Mesothelial cell of epicardium (in vitro differentiated cells): ENCODE measurements around the gene NACC2. TPM values are rescaled to one million over a fixed set of nuclear protein-coding genes. Genes with fewer than 3 reads are reported as not detected.
A peak's percentile ranks its signal among the peaks of the same experiment; 100 is the strongest.

Source experiments
- DNase-seq, 2 experiments: peaks; one replicate each; pipeline ENCODE4 v3.0.0; 2021; ENCODE audit warnings: low spot score in 2 of 2; ENCODE audit not compliant: unreplicated experiment in 2 of 2
- H3K27ac Mint-ChIP-seq: 2 replicates; pipeline ENCODE4 v1.8.0; 2021; ENCODE audit warnings: mixed read lengths
- H3K27me3 Mint-ChIP-seq: 2 replicates; pipeline ENCODE4 v1.8.0; 2021; ENCODE audit warnings: low read depth, mixed read lengths
- H3K36me3 Mint-ChIP-seq: 2 replicates; pipeline ENCODE4 v1.8.0; 2021; ENCODE audit warnings: mixed read lengths
- H3K4me1 Mint-ChIP-seq: 2 replicates; pipeline ENCODE4 v1.8.0; 2021; ENCODE audit warnings: mixed read lengths
- H3K4me3 Mint-ChIP-seq: 2 replicates; pipeline ENCODE4 v1.8.0; 2021; ENCODE audit warnings: mild to moderate bottlenecking, moderate library complexity, mixed read lengths
- H3K9me3 Mint-ChIP-seq: 2 replicates; pipeline ENCODE4 v1.8.0; 2021; ENCODE audit warnings: mixed read lengths
- CTCF ChIP-seq: fragments of 200-600 bp; sonication (generic); IDR thresholded peaks from one replicate; pipeline ENCODE4 v1.5.0; 2021; ENCODE audit warnings: antibody characterized with exemption; ENCODE audit not compliant: unreplicated experiment
- total RNA-seq: library from RNA; stranded (reverse); gene quantifications from 3 replicates; pipeline ENCODE4 v1.2.1, GENCODE V29; 2021

Gene NACC2
- total RNA-seq, 1 donor from 2014 or later: 18.4 TPM

- no peak overlapping the region for H3K27ac Mint-ChIP-seq
These were observed 33.7 kb downstream of the NACC2 start for GRCh38 chr9:136061405-136061804.

GRCh38 chr9:136060671-136061371 lies 34.3 kb downstream of the NACC2 start:
- TF ChIP-seq CTCF: no peak
- Mint-ChIP-seq H3K36me3 (peaks cover 10% of the 10 kb centered on the region), H3K9me3 (peaks cover 8% of the 10 kb centered on the region), H3K27ac (no peak overlapping the region), H3K4me1 (peaks cover 12% of the 10 kb centered on the region), H3K4me3 (no peak overlapping the region), H3K27me3 (no peaks in the 10 kb centered on the region)
- DNase-seq: no peak

More at GRCh38 chr9:136061405-136061804, 33.7 kb downstream of the NACC2 start:
- Mint-ChIP-seq H3K4me3 (no peak overlapping the region), H3K4me1 (peaks cover 12% of the 10 kb centered on the region), H3K36me3 (peaks cover 14% of the 10 kb centered on the region), H3K9me3 (peaks cover 11% of the 10 kb centered on the region), H3K27me3 (no peaks in the 10 kb centered on the region)
- DNase-seq: no peak
- no peak for TF ChIP-seq CTCF

- peaks cover 8% of the 10 kb centered on the region for H3K9me3 Mint-ChIP-seq
- DNase-seq: peak in 1 of 2 experiments; percentile 33
- H3K27me3 Mint-ChIP-seq: no peaks in the 10 kb centered on the region
- H3K4me1 Mint-ChIP-seq: peaks cover 19% of the 10 kb centered on the region
- H3K36me3 Mint-ChIP-seq: peaks cover 10% of the 10 kb centered on the region
- no peak for TF ChIP-seq CTCF
- H3K27ac Mint-ChIP-seq: no peak overlapping the region
- H3K4me3 Mint-ChIP-seq: no peak overlapping the region
These were observed 35.0 kb downstream of the NACC2 start for GRCh38 chr9:136059851-136060670.

GRCh38 chr9:136059321-136059791 lies 35.7 kb downstream of the NACC2 start:
- peak in 1 of 2 experiments; percentile 36 for DNase-seq
- H3K4me3 Mint-ChIP-seq: no peak overlapping the region
- TF ChIP-seq CTCF: no peak
- H3K27me3 Mint-ChIP-seq: no peaks in the 10 kb centered on the region
- H3K36me3 Mint-ChIP-seq: peaks cover 4% of the 10 kb centered on the region
- peaks cover 24% of the 10 kb centered on the region for H3K4me1 Mint-ChIP-seq
- H3K27ac Mint-ChIP-seq: no peak overlapping the region
- H3K9me3 Mint-ChIP-seq: peaks cover under 1% of the 10 kb centered on the region

- no peak overlapping the region for H3K4me3 Mint-ChIP-seq
- TF ChIP-seq CTCF: no peak
- H3K27me3 Mint-ChIP-seq: no peaks in the 10 kb centered on the region
- H3K4me1 Mint-ChIP-seq: peaks cover 26% of the 10 kb centered on the region
- no peaks in the 10 kb centered on the region for H3K9me3 Mint-ChIP-seq
- DNase-seq: peak in 1 of 2 experiments; percentile 35
- peaks cover 4% of the 10 kb centered on the region for H3K36me3 Mint-ChIP-seq
- H3K27ac Mint-ChIP-seq: no peak overlapping the region
These were observed 36.2 kb downstream of the NACC2 start for GRCh38 chr9:136058801-136059302.
